A673 (cell line): ENCODE results near the gene FOXE3. TPM values are rescaled to one million over a fixed set of nuclear protein-coding genes. Genes with fewer than 3 reads are reported as not detected.

Experiments used
- BruUV-seq: library from RNA; stranded (reverse); fragments of 400-500 nt; replicated peaks from 2 replicates; lab custom pipeline; 2021; lab: Mats Ljungman, UMichigan
- CTCF ChIA-PET: fragments of 300-600 bp; sonication (Branson Sonifier 250); formaldehyde crosslinking; loops from one replicate; lab custom pipeline; 2022; ENCODE audit warnings: antibody characterized with exemption; lab: Charles Lee
- POLR2A ChIA-PET: fragments of 300-600 bp; sonication (Branson Sonifier 250); formaldehyde crosslinking; loops from one replicate; lab custom pipeline; 2022; ENCODE audit warnings: antibody characterized with exemption; ENCODE audit not compliant: low non-redundant PET; lab: Charles Lee
- DNase-seq: peaks from one replicate; pipeline ENCODE4 v3.0.0-alpha.2; 2015; ENCODE audit warnings: low spot score
- H3K27ac ChIP-seq: fragments of 200-600 bp; sonication (generic); 2 replicates; pipeline ENCODE4 v1.5.1; 2016; ENCODE audit warnings: mixed run types, low read depth, mild to moderate bottlenecking, mixed read lengths, antibody characterized with exemption, low read length; ENCODE audit not compliant: poor library complexity, severe bottlenecking
- H3K27me3 ChIP-seq: fragments of 200-600 bp; sonication (generic); replicated peaks from 2 replicates; pipeline ENCODE4 v1.6.1; 2017; ENCODE audit warnings: mixed run types, low read depth, mild to moderate bottlenecking, mixed read lengths, antibody characterized with exemption, low read length; ENCODE audit not compliant: insufficient read depth, poor library complexity
- H3K36me3 ChIP-seq: fragments of 200-600 bp; sonication (generic); 2 replicates; pipeline ENCODE4 v1.6.1; 2016; ENCODE audit warnings: mixed run types, mild to moderate bottlenecking, mixed read lengths, antibody characterized with exemption, low read length; ENCODE audit not compliant: insufficient read depth, poor library complexity, severe bottlenecking
- H3K4me1 ChIP-seq: fragments of 200-600 bp; sonication (generic); 2 replicates; pipeline ENCODE4 v1.6.1; 2017; ENCODE audit warnings: mixed run types, mild to moderate bottlenecking, mixed read lengths, antibody characterized with exemption, low read length; ENCODE audit not compliant: insufficient read depth, poor library complexity, severe bottlenecking
- H3K4me3 ChIP-seq: fragments of 200-600 bp; sonication (generic); 2 replicates; pipeline ENCODE4 v1.5.1; 2016; ENCODE audit warnings: low read depth, mixed run types, mild to moderate bottlenecking, mixed read lengths, low read length; ENCODE audit not compliant: poor library complexity, severe bottlenecking
- H3K9me3 ChIP-seq: fragments of 200-600 bp; sonication (generic); 2 replicates; pipeline ENCODE4 v1.6.1; 2016; ENCODE audit warnings: mixed run types, low read depth, mild to moderate bottlenecking, mixed read lengths, antibody characterized with exemption, low read length; ENCODE audit not compliant: poor library complexity, severe bottlenecking
- EZH2 ChIP-seq: fragments of 200-600 bp; sonication (generic); IDR thresholded peaks from 2 replicates; pipeline ENCODE4 v1.6.1; 2017; ENCODE audit warnings: borderline replicate concordance, low read depth, mild to moderate bottlenecking, mixed read lengths, antibody characterized with exemption, low read length; ENCODE audit not compliant: poor library complexity, severe bottlenecking
- intact Hi-C: fragments of 100-400 bp; cut with micrococcal nuclease; formaldehyde crosslinking; loops from one replicate; pipeline ENCODE4 v1.10.0; 2022; ENCODE audit not compliant: unreplicated experiment
- total RNA-seq: library from RNA; stranded (reverse); gene quantifications from 2 replicates; pipeline ENCODE4 v1.2.3, GENCODE V29; 2021
- TF ChIP-seq, protein P1 (sequence below): fragments of 300-800, 200-600 bp; sonication (generic); conservative IDR thresholded peaks from 2 replicates; pipeline ENCODE4 v1.5.1; 2017; ENCODE audit warnings: low read depth, mild to moderate bottlenecking, antibody characterized with exemption, low read length, moderate library complexity, mixed read lengths

Gene FOXE3
- total RNA-seq, 1 experiment from 2014 or later: not detected

DNA sequence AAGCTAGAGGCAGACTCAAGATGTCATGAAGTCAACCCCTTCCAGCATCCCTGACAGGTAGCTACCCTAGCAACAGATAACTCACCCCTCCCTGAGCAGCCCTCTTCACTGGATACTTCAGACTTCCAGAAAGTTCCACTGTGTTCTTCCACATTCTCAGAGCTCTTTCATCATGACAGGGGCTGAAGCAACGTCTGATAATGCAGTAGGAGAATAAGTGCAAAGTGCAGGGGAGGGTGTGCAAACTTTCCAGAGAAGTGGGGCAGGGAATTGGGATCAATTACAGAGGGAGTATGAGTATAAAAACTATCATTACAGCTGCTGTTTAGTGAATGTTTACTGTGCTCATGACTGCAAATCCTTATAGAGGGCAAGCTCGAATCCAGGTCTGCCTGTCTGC, 26.4 kb upstream of the FOXE3 start:
- POLR2A ChIA-PET: interaction anchor here (0.6 kb wide), 1 partner anchor 139 kb away, joined by 5 read pairs; no protein-coding TSS in a partner anchor
- intact Hi-C loops: loop anchor here (2.0 to 5.0 kb wide), 2 partner anchors 33 to 321 kb away; no protein-coding TSS in a partner anchor
- TF ChIP-seq, protein P1, sequence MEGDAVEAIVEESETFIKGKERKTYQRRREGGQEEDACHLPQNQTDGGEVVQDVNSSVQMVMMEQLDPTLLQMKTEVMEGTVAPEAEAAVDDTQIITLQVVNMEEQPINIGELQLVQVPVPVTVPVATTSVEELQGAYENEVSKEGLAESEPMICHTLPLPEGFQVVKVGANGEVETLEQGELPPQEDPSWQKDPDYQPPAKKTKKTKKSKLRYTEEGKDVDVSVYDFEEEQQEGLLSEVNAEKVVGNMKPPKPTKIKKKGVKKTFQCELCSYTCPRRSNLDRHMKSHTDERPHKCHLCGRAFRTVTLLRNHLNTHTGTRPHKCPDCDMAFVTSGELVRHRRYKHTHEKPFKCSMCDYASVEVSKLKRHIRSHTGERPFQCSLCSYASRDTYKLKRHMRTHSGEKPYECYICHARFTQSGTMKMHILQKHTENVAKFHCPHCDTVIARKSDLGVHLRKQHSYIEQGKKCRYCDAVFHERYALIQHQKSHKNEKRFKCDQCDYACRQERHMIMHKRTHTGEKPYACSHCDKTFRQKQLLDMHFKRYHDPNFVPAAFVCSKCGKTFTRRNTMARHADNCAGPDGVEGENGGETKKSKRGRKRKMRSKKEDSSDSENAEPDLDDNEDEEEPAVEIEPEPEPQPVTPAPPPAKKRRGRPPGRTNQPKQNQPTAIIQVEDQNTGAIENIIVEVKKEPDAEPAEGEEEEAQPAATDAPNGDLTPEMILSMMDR: no peak
- TF ChIP-seq EZH2: no peak

DNA sequence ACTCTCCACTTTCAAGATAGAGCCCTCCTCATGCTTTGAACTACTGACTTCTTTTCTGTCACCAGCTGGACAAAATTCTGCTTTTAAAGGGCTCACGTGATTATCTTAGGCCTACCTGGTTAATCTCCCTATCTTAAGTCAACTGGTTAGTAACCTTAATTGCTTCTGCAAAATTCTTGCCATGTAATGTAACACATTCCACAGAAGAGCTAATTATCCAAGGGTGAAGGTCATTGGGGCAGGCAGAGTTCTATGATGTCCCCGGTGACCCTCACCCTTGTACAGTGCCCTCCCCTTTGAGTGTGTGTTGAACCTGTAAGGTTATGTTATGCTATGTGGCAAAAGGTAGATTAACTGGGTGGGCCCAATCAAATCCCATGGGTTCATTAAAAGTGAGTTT, 25.2 kb upstream of the FOXE3 start:
- no peak for DNase-seq
- Histone ChIP-seq H3K27me3 (peaks cover 18% of the 10 kb centered on the region), H3K27ac (no peak overlapping the region), H3K4me3 (no peak overlapping the region), H3K4me1 (no peaks in the 10 kb centered on the region), H3K9me3 (no peaks in the 10 kb centered on the region), H3K36me3 (no peaks in the 10 kb centered on the region)
- CTCF ChIA-PET: interaction anchor here (0.7 kb wide), 1 partner anchor 45 kb away, joined by 3 read pairs; no protein-coding TSS in a partner anchor
- POLR2A ChIA-PET: no interaction called here
- intact Hi-C loops: no loop called here
- no peak for TF ChIP-seq EZH2
- TF ChIP-seq, protein P1: no peak
- BruUV-seq: no TSS peak

More for the DNA sequence above, 26.4 kb upstream of the FOXE3 start:
- peaks cover 16% of the 10 kb centered on the region for H3K27me3 ChIP-seq
- H3K27ac ChIP-seq: no peak overlapping the region
- H3K9me3 ChIP-seq: no peaks in the 10 kb centered on the region
- no peak for DNase-seq
- no peak overlapping the region for H3K4me3 ChIP-seq
- H3K36me3 ChIP-seq: no peaks in the 10 kb centered on the region
- BruUV-seq: no TSS peak
- H3K4me1 ChIP-seq: no peaks in the 10 kb centered on the region
- CTCF ChIA-PET: interaction anchor here (0.7 to 1.2 kb wide), 2 partner anchors 43 to 336 kb away, joined by 3 read pairs; no protein-coding TSS in a partner anchor

DNA sequence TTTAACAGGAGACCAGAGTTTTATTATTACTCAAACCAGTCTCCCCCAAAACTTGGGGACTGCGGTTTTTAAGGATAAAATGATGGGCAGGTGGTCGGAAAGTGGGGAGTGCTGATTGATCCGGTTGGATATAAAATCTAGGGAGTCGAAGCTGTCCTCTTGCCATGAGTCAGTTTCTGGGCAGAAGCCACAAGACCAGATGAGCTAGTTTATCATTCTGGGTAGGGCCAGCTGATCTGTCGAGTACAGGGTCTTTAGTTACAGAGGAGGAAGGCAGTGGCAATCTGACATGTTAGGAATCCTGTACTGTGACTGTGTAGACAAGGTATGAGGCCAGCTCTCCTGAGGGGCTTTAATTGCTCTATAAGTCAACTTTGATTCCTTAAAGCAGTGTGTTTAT, 22.9 kb upstream of the FOXE3 start:
- DNase-seq: no peak
- ChIA-PET CTCF (no interaction called here), POLR2A (no interaction called here)
- BruUV-seq: no TSS peak
- Histone ChIP-seq H3K27ac (no peak overlapping the region), H3K4me3 (no peak overlapping the region), H3K36me3 (no peaks in the 10 kb centered on the region), H3K27me3 (peaks cover 18% of the 10 kb centered on the region), H3K4me1 (no peaks in the 10 kb centered on the region), H3K9me3 (no peaks in the 10 kb centered on the region)
- intact Hi-C loops: no loop called here
- TF ChIP-seq EZH2: no peak
- TF ChIP-seq, protein P1: no peak
